Endothelial cell (in vitro differentiated cells): ENCODE results near the gene CCDC24. TPM values are rescaled to one million over a fixed set of nuclear protein-coding genes. Genes with fewer than 3 reads are reported as not detected.

ENCODE experiments used
- DNase-seq: peaks from one replicate; pipeline ENCODE4 v3.0.0; 2021; ENCODE audit warnings: low spot score
- H3K27ac Mint-ChIP-seq: one replicate; pipeline ENCODE4 v1.8.0; 2021; ENCODE audit warnings: mixed read lengths, inconsistent platforms; ENCODE audit not compliant: unreplicated experiment
- H3K27me3 Mint-ChIP-seq: one replicate; pipeline ENCODE4 v1.8.0; 2021; ENCODE audit warnings: mild to moderate bottlenecking, moderate library complexity, mixed read lengths, inconsistent platforms; ENCODE audit not compliant: unreplicated experiment
- H3K36me3 Mint-ChIP-seq: one replicate; pipeline ENCODE4 v1.8.0; 2021; ENCODE audit warnings: mild to moderate bottlenecking, low read depth, mixed read lengths, inconsistent platforms; ENCODE audit not compliant: unreplicated experiment
- H3K4me1 Mint-ChIP-seq: one replicate; pipeline ENCODE4 v1.8.0; 2021; ENCODE audit warnings: mild to moderate bottlenecking, mixed read lengths, inconsistent platforms; ENCODE audit not compliant: unreplicated experiment
- H3K4me3 Mint-ChIP-seq: one replicate; pipeline ENCODE4 v1.8.0; 2021; ENCODE audit warnings: mild to moderate bottlenecking, mixed read lengths, inconsistent platforms; ENCODE audit not compliant: unreplicated experiment
- H3K9me3 Mint-ChIP-seq: one replicate; pipeline ENCODE4 v1.8.0; 2021; ENCODE audit warnings: mixed read lengths, inconsistent platforms; ENCODE audit not compliant: unreplicated experiment
- total RNA-seq: library from RNA; stranded (reverse); fragmentation: NEBNext Ultra II Directional; extraction: Animal tissue kit (Norgen Biotek cat#: 25700); gene quantifications from one replicate; pipeline ENCODE4 v1.2.1, GENCODE V29; 2021; ENCODE audit not compliant: unreplicated experiment
- TF ChIP-seq, protein P1 (sequence below): fragments of 200-600 bp; sonication (generic); IDR thresholded peaks from one replicate; pipeline ENCODE4 v1.5.0; 2021; ENCODE audit warnings: antibody characterized with exemption; ENCODE audit not compliant: unreplicated experiment

The CCDC24 gene
- total RNA-seq, 1 donor from 2014 or later = 4.2 TPM

DNA sequence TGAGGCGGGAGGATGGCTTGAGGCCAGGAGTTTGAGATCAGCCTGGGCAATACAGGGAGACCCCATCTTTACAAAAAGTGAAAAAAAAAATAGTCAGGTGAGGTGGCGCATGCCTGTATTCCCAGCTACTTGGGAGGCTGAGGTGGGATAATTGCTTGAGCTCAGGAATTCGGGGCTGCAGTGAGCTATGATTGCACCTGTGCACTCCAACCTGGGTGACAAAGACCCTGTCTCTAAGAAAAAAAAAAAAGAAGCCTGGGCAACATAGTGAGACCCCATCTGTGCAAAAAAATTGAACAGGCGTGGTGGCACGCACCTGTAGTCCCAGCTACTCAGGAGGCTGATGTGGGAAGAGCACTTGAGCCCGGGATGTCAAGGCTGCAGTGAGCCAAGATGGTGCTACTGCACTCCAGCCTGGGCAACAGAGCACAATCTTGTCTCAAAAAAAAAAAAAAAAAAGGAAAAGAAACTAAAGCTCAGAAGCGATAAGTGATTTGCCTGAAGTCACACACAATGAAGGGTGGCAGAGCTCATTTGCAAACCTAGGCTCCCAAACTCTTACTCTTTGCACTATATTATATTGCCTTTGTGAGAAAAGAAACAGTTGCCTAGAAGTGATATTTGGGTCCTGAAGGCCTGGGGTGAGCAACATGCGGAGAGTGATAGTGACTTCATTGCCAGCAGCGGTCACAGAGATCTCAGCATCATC is 2.0 kb downstream of the CCDC24 start:
- Mint-ChIP-seq H3K36me3 (no peaks in the 10 kb centered on the region), H3K27me3 (peaks cover 2% of the 10 kb centered on the region), H3K27ac (no peak overlapping the region), H3K9me3 (no peaks in the 10 kb centered on the region), H3K4me1 (peaks cover 13% of the 10 kb centered on the region), H3K4me3 (no peak overlapping the region)
- no peak for DNase-seq
- TF ChIP-seq, protein P1, sequence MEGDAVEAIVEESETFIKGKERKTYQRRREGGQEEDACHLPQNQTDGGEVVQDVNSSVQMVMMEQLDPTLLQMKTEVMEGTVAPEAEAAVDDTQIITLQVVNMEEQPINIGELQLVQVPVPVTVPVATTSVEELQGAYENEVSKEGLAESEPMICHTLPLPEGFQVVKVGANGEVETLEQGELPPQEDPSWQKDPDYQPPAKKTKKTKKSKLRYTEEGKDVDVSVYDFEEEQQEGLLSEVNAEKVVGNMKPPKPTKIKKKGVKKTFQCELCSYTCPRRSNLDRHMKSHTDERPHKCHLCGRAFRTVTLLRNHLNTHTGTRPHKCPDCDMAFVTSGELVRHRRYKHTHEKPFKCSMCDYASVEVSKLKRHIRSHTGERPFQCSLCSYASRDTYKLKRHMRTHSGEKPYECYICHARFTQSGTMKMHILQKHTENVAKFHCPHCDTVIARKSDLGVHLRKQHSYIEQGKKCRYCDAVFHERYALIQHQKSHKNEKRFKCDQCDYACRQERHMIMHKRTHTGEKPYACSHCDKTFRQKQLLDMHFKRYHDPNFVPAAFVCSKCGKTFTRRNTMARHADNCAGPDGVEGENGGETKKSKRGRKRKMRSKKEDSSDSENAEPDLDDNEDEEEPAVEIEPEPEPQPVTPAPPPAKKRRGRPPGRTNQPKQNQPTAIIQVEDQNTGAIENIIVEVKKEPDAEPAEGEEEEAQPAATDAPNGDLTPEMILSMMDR = no peak

GRCh38 chr1:43994071-43994470 is 2.7 kb downstream of the CCDC24 start:
- DNase-seq = no peak
- TF ChIP-seq, protein P1 = no peak
- Mint-ChIP-seq H3K27ac (no peak overlapping the region), H3K27me3 (peaks cover 3% of the 10 kb centered on the region), H3K4me1 (peaks cover 13% of the 10 kb centered on the region), H3K9me3 (no peaks in the 10 kb centered on the region), H3K36me3 (no peaks in the 10 kb centered on the region), H3K4me3 (no peak overlapping the region)

- no peaks in the 10 kb centered on the region for H3K36me3 Mint-ChIP-seq
- TF ChIP-seq, protein P1 = no peak
- H3K27me3 Mint-ChIP-seq = peaks cover 3% of the 10 kb centered on the region
- H3K4me1 Mint-ChIP-seq = peaks cover 13% of the 10 kb centered on the region
- peak overlapping the region; percentile 67 for H3K4me3 Mint-ChIP-seq
- H3K27ac Mint-ChIP-seq = no peak overlapping the region
- no peaks in the 10 kb centered on the region for H3K9me3 Mint-ChIP-seq
- peak; percentile 47 for DNase-seq
Measured at GRCh38 chr1:43994794-43995790, 3.7 kb downstream of the CCDC24 start.

DNA sequence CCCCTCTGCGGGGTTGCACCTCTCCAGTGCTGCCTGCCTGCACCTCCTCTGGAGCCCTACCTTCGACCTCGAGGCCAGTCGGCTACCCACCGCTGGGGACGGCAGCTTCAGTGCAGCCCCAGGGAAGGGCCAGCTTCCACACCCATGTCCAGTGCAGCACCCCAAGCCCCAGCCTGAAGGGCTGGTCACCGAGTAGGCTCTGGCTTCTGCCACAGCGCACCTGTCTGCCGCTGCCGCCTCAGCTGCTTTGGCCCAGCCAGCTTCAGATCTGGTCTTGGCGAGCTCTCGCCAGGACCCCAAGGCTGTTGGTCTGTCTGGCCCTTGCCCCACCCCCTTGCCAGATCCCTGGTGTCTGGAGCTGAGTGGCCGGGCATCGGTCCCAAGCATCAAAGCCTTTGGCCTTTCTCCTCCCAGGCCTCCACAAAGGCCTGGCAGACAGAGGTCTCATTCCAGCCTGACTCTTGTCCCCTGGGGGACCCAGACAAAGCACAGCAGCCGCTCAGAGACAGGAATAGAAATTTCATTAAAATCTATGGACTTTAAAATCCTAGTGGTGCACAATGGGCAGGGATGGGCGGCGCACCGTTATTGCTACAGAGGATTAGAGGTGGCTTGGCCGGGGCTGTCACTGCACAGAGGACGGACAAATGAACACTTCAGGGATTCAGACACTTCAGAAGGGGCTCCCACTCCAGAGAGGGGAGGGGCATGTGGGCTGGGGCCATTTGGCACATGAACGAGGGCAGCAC is 4.8 kb downstream of the CCDC24 start:
- H3K4me1 Mint-ChIP-seq = peaks cover 13% of the 10 kb centered on the region
- no peak overlapping the region for H3K4me3 Mint-ChIP-seq
- no peak for DNase-seq
- H3K27me3 Mint-ChIP-seq = peaks cover 3% of the 10 kb centered on the region
- TF ChIP-seq, protein P1 = no peak
- no peaks in the 10 kb centered on the region for H3K36me3 Mint-ChIP-seq
- no peak overlapping the region for H3K27ac Mint-ChIP-seq
- no peaks in the 10 kb centered on the region for H3K9me3 Mint-ChIP-seq
